ENCODE measurements around the gene MISP3. TPM values are rescaled to one million over a fixed set of nuclear protein-coding genes. Genes with fewer than 3 reads are reported as not detected.

MISP3 gene
- total RNA-seq, 1 experiment from 2014 or later: 3.2 TPM

GRCh38 chr19:14073261-14073924 lies 807 bp downstream of the MISP3 start (continued):
- TF ChIP-seq HMGXB4 (CRISPR knock-in tag; IDR thresholded peaks at IDR 0.05) (no peak), FOXK1 (CRISPR knock-in tag; IDR thresholded peaks at IDR 0.05) (no peak), ZBTB21 (CRISPR knock-in tag; IDR thresholded peaks at IDR 0.05; ENCODE audit: borderline replicate concordance) (no peak), GRHL2 (CRISPR knock-in tag; IDR thresholded peaks at IDR 0.05; ENCODE audit: insufficient replicate concordance, severe bottlenecking) (no peak)
- TF ChIP-seq, protein P1, sequence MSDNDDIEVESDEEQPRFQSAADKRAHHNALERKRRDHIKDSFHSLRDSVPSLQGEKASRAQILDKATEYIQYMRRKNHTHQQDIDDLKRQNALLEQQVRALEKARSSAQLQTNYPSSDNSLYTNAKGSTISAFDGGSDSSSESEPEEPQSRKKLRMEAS (CRISPR knock-in tag; IDR thresholded peaks at IDR 0.05): no peak
- TF ChIP-seq, protein P2, sequence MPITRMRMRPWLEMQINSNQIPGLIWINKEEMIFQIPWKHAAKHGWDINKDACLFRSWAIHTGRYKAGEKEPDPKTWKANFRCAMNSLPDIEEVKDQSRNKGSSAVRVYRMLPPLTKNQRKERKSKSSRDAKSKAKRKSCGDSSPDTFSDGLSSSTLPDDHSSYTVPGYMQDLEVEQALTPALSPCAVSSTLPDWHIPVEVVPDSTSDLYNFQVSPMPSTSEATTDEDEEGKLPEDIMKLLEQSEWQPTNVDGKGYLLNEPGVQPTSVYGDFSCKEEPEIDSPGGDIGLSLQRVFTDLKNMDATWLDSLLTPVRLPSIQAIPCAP (CRISPR knock-in tag; IDR thresholded peaks at IDR 0.05): no peak

- ATAC-seq (no peak), DNase-seq (ENCODE audit: low spot score) (no peak)
- Mint-ChIP-seq H3K36me3 (no peaks in the 10 kb centered on the region), H3K4me3 (peak overlapping the region; percentile 84), H3K27ac (no peak overlapping the region), H3K27me3 (ENCODE audit: low read depth) (peaks cover 70% of the 10 kb centered on the region), H3K4me1 (peaks cover 8% of the 10 kb centered on the region; the same call in 1 of the 2 replicates), H3K9me3 (no peaks in the 10 kb centered on the region)
- ChIA-PET POLR2A (interaction anchor here (0.7 kb wide), 1 partner anchor 139 kb away, joined by 3 read pairs; no protein-coding TSS in a partner anchor), CTCF (interaction anchor here (0.6 to 6.6 kb wide), 15 partner anchors 15 to 398 kb away, joined by 3 to 164 read pairs (median 6); partner anchors contain the start of genes ASF1B, DCAF15, IL27RA and PALM3)
- TF ChIP-seq, protein P3, sequence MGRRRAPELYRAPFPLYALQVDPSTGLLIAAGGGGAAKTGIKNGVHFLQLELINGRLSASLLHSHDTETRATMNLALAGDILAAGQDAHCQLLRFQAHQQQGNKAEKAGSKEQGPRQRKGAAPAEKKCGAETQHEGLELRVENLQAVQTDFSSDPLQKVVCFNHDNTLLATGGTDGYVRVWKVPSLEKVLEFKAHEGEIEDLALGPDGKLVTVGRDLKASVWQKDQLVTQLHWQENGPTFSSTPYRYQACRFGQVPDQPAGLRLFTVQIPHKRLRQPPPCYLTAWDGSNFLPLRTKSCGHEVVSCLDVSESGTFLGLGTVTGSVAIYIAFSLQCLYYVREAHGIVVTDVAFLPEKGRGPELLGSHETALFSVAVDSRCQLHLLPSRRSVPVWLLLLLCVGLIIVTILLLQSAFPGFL (CRISPR knock-in tag; IDR thresholded peaks at IDR 0.05; ENCODE audit: borderline replicate concordance): no peak
- no peak for TF ChIP-seq CREB1 (CRISPR knock-in tag; IDR thresholded peaks at IDR 0.05)
- TF ChIP-seq AR (CRISPR knock-in tag; IDR thresholded peaks at IDR 0.05): no peak
Measured at GRCh38 chr19:14073925-14074838, 1.6 kb downstream of the MISP3 start.

DNA sequence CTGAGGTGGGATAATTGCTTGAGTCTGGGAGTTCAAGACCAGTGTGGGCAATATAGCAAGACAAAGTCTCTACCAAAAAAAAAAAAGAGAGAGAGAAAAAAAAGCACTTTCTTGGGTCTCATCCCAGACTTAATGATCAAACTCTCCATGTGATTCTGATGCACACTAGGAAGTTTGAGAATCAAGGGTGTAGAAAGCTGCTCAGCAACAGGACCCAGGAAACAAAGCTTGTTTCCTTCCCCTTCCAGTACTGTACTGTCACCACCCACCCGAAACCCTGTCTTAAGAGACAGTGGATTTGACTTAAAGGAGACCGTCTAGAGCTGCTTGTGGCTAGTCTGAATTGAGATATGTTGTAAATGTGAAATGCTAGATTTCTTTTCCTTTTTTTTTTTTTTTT lies 5.8 kb downstream of the MISP3 start:
- no peaks in the 10 kb centered on the region for H3K36me3 Mint-ChIP-seq
- peaks cover 8% of the 10 kb centered on the region; the same call in 1 of the 2 replicates for H3K4me1 Mint-ChIP-seq
- ChIA-PET POLR2A (interaction anchor here (0.7 kb wide), 1 partner anchor 13 kb away, joined by 3 read pairs; no protein-coding TSS in a partner anchor), CTCF (interaction anchor here (0.7 to 1.4 kb wide), 4 partner anchors 20 to 463 kb away, joined by 3 to 6 read pairs (median 3); partner anchors contain the start of gene IL27RA)
- peaks cover 53% of the 10 kb centered on the region for H3K27me3 Mint-ChIP-seq (ENCODE audit: low read depth)
- no peak for ATAC-seq
- H3K9me3 Mint-ChIP-seq: no peaks in the 10 kb centered on the region
- no peak overlapping the region for H3K27ac Mint-ChIP-seq
- DNase-seq (ENCODE audit: low spot score): no peak
- TF ChIP-seq HMGXB4 (CRISPR knock-in tag; IDR thresholded peaks at IDR 0.05) (no peak), ZNF317 (CRISPR knock-in tag; IDR thresholded peaks at IDR 0.05; ENCODE audit: borderline replicate concordance, low read depth) (no peak), SP1 (CRISPR knock-in tag; conservative IDR thresholded peaks at IDR 0.05) (no peak)
- TF ChIP-seq, protein P4, sequence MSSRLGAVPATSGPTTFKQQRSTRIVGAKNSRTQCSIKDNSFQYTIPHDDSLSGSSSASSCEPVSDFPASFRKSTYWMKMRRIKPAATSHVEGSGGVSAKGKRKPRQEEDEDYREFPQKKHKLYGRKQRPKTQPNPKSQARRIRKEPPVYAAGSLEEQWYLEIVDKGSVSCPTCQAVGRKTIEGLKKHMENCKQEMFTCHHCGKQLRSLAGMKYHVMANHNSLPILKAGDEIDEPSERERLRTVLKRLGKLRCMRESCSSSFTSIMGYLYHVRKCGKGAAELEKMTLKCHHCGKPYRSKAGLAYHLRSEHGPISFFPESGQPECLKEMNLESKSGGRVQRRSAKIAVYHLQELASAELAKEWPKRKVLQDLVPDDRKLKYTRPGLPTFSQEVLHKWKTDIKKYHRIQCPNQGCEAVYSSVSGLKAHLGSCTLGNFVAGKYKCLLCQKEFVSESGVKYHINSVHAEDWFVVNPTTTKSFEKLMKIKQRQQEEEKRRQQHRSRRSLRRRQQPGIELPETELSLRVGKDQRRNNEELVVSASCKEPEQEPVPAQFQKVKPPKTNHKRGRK (CRISPR knock-in tag; IDR thresholded peaks at IDR 0.05; ENCODE audit: borderline replicate concordance): no peak
- TF ChIP-seq, protein P5, sequence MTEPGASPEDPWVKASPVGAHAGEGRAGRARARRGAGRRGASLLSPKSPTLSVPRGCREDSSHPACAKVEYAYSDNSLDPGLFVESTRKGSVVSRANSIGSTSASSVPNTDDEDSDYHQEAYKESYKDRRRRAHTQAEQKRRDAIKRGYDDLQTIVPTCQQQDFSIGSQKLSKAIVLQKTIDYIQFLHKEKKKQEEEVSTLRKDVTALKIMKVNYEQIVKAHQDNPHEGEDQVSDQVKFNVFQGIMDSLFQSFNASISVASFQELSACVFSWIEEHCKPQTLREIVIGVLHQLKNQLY (CRISPR knock-in tag; IDR thresholded peaks at IDR 0.05): no peak
- H3K4me3 Mint-ChIP-seq: no peak overlapping the region
